DND-41 (cell line): ENCODE measurements around the gene AVPR1A.

Experiments
- ATAC-seq: fragments of 200-7000 bp; cut with Tn5 transposase; 3 replicates; pipeline ENCODE4 v1.9.1; 2021; ENCODE audit warnings: low read depth; ENCODE audit not compliant: insufficient read depth
- DNase-seq: peaks from one replicate; pipeline ENCODE4 v3.0.0-alpha.2; 2020
- H2AFZ ChIP-seq: 2 replicates; pipeline ENCODE4 v1.6.0; 2012; ENCODE audit warnings: low read depth, low read length
- H3K27ac ChIP-seq: 2 replicates; pipeline ENCODE4 v1.5.1; 2012; ENCODE audit warnings: low read length, inconsistent platforms
- H3K27me3 ChIP-seq: fragments of 200-600 bp; sonication (generic); 2 replicates; pipeline ENCODE4 v1.6.0; 2012; ENCODE audit warnings: low read length, mild to moderate bottlenecking, inconsistent platforms; ENCODE audit not compliant: insufficient read depth, poor library complexity
- H3K36me3 ChIP-seq: 2 replicates; pipeline ENCODE4 v1.5.1; 2012; ENCODE audit warnings: low read length, inconsistent platforms; ENCODE audit not compliant: insufficient read depth
- H3K4me1 ChIP-seq: 2 replicates; pipeline ENCODE4 v1.5.1; 2012; ENCODE audit warnings: mild to moderate bottlenecking, low read length; ENCODE audit not compliant: insufficient read depth
- H3K4me2 ChIP-seq: 2 replicates; pipeline ENCODE4 v1.6.0; 2012; ENCODE audit warnings: mild to moderate bottlenecking, moderate library complexity, low read length, inconsistent platforms; ENCODE audit not compliant: insufficient read depth
- H3K4me3 ChIP-seq, 2 experiments: fragments of 200-600 bp in 1 of 2; shearing (Covaris generic) in 1 of 2; 2 replicates each; pipeline ENCODE4 v1.5.1; 2012 to 2016; ENCODE audit warnings: inconsistent platforms in 2 of 2, low read length in 2 of 2, mild to moderate bottlenecking in 2 of 2, low read depth in 1 of 2, moderate library complexity in 1 of 2
- H3K79me2 ChIP-seq: 2 replicates; pipeline ENCODE4 v1.6.0; 2012; ENCODE audit warnings: low read length, inconsistent platforms; ENCODE audit not compliant: insufficient read depth
- H3K9ac ChIP-seq: 2 replicates; pipeline ENCODE4 v1.6.0; 2012; ENCODE audit warnings: low read depth, mild to moderate bottlenecking, inconsistent platforms, low read length, moderate library complexity
- H3K9me3 ChIP-seq: 2 replicates; pipeline ENCODE4 v1.5.1; 2012; ENCODE audit warnings: low read length, moderate library complexity, mild to moderate bottlenecking, inconsistent platforms; ENCODE audit not compliant: insufficient read depth, severe bottlenecking
- H4K20me1 ChIP-seq: 2 replicates; pipeline ENCODE4 v1.6.0; 2012; ENCODE audit warnings: low read length; ENCODE audit not compliant: insufficient read depth
- EZH2 ChIP-seq: IDR thresholded peaks from 3 replicates; pipeline ENCODE4 v1.6.1; 2012; ENCODE audit warnings: borderline replicate concordance, low read depth, mild to moderate bottlenecking, moderate library complexity, low read length, inconsistent platforms; ENCODE audit not compliant: severe bottlenecking
- TF ChIP-seq, protein P1 (sequence below): IDR thresholded peaks from 2 replicates; pipeline ENCODE4 v1.5.1; 2012; ENCODE audit warnings: borderline replicate concordance, low read length, moderate library complexity, mild to moderate bottlenecking; ENCODE audit not compliant: poor library complexity, severe bottlenecking; ENCODE audit errors: extremely low read depth

The AVPR1A gene

DNA sequence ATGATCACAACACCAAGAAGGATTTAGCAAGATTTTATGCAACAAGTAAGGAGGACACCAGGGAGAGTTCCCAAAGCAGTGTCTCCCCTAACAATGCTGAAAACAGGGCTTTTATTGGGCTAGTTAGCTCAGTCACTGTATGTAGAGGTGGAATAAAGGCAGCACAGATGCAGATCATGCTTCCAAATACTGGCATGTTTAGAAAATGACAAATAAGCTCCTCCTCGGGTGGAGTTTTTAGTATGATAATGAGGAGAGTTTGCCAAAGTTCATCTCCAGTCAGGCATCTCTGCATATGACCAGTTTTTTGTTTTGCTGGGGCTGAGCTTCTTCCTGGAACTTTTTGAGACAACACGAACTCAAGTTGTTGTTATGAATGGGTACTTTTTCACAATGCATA, 4.4 kb upstream of the AVPR1A start:
- Histone ChIP-seq H3K9ac (no peak overlapping the region), H3K4me1 (no peaks in the 10 kb centered on the region), H3K27ac (no peak overlapping the region), H2AFZ (no peak overlapping the region), H3K4me2 (no peak overlapping the region), H4K20me1 (no peaks in the 10 kb centered on the region), H3K36me3 (no peaks in the 10 kb centered on the region), H3K27me3 (no peaks in the 10 kb centered on the region), H3K4me3 (no peak overlapping the region), H3K79me2 (no peaks in the 10 kb centered on the region), H3K9me3 (peaks cover 8% of the 10 kb centered on the region)
- DNase-seq, result no peak
- TF ChIP-seq, protein P1, sequence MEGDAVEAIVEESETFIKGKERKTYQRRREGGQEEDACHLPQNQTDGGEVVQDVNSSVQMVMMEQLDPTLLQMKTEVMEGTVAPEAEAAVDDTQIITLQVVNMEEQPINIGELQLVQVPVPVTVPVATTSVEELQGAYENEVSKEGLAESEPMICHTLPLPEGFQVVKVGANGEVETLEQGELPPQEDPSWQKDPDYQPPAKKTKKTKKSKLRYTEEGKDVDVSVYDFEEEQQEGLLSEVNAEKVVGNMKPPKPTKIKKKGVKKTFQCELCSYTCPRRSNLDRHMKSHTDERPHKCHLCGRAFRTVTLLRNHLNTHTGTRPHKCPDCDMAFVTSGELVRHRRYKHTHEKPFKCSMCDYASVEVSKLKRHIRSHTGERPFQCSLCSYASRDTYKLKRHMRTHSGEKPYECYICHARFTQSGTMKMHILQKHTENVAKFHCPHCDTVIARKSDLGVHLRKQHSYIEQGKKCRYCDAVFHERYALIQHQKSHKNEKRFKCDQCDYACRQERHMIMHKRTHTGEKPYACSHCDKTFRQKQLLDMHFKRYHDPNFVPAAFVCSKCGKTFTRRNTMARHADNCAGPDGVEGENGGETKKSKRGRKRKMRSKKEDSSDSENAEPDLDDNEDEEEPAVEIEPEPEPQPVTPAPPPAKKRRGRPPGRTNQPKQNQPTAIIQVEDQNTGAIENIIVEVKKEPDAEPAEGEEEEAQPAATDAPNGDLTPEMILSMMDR, result no peak
- TF ChIP-seq EZH2, result no peak
- ATAC-seq, result no peak

DNA sequence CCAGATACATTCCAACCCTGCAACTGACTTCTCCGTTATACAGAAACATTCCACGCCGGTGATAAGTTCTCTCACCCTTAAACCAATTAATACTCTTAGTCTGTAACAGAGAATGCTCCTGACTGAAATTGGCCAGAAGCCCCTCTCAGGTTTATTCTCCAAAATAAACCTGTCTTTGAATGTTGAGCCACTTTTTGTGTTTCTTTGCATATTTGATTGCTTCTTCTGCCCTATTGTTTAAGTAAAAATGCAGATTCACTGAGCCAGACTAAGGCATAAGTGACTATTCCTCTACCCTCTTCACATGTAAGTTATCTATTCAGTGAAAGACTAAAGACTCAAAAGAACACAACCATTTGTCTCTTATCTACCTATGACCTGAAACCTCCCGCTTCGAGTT, 3.6 kb upstream of the AVPR1A start:
- TF ChIP-seq EZH2, result no peak
- TF ChIP-seq, protein P1, result no peak
- Histone ChIP-seq H3K79me2 (no peaks in the 10 kb centered on the region), H3K27me3 (no peaks in the 10 kb centered on the region), H3K4me2 (no peak overlapping the region), H3K27ac (no peak overlapping the region), H2AFZ (no peak overlapping the region), H3K4me1 (no peaks in the 10 kb centered on the region), H3K9me3 (peaks cover 14% of the 10 kb centered on the region), H3K36me3 (no peaks in the 10 kb centered on the region), H3K4me3 (no peak overlapping the region), H4K20me1 (no peaks in the 10 kb centered on the region), H3K9ac (no peak overlapping the region)
- DNase-seq (no peak), ATAC-seq (no peak)

- no peaks in the 10 kb centered on the region for H3K4me1 ChIP-seq
- no peak for DNase-seq
- H3K4me3 ChIP-seq, result no peak overlapping the region
- no peak overlapping the region for H3K27ac ChIP-seq
- H2AFZ ChIP-seq, result no peak overlapping the region; the same call in 1 of the 2 replicates
- ATAC-seq, result no peak
- no peaks in the 10 kb centered on the region for H4K20me1 ChIP-seq
- H3K9ac ChIP-seq, result no peak overlapping the region
- no peaks in the 10 kb centered on the region for H3K27me3 ChIP-seq
- peaks cover 14% of the 10 kb centered on the region for H3K9me3 ChIP-seq
- H3K4me2 ChIP-seq, result no peak overlapping the region
- H3K36me3 ChIP-seq, result no peaks in the 10 kb centered on the region
- TF ChIP-seq, protein P1, result no peak
- no peak for TF ChIP-seq EZH2
- no peaks in the 10 kb centered on the region for H3K79me2 ChIP-seq
Measured at GRCh38 chr12:63152321-63152700, 1.3 kb upstream of the AVPR1A start.

DNA sequence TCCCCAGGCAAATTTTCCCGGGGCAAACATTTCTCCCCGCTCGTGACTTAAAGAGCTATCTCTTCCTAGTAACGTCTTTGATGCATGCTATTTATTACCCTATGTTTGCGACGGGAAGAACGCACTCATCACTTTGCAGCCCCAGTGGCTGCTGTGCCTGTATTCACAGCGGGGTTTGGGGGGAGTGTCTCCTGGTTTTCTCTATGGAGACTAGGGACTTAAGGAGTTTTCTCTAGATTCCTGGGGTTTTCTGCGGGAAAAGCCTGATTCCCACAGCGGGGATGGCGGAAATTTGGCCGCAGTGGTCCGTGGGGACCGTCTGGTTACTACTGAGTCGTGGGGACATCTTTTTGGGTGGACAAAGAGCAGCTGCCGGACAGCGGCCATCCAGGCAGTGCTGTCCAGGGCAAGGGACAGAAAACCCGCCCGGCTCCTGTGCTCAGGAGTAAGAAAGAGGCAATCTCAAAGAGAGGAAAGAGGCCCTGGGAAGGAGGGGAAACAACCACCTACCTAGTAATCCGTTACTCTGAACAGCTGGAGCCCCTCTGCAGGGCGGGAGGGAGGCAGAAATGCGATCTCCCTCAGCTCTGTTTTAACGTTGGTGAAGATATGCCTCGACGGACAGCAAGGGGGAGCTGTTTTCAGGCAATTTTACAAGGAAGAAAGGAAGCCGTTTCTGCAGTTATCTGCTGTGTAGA, 771 bp upstream of the AVPR1A start:
- H3K4me2 ChIP-seq, result no peak overlapping the region
- H3K9me3 ChIP-seq, result peaks cover 14% of the 10 kb centered on the region
- no peaks in the 10 kb centered on the region for H3K79me2 ChIP-seq
- no peak overlapping the region for H2AFZ ChIP-seq
- H4K20me1 ChIP-seq, result no peaks in the 10 kb centered on the region
- no peak overlapping the region for H3K4me3 ChIP-seq
- TF ChIP-seq EZH2, result no peak
- TF ChIP-seq, protein P1, result peak; percentile 64
- H3K27ac ChIP-seq, result no peak overlapping the region
- peak; percentile 69 for ATAC-seq
- no peaks in the 10 kb centered on the region for H3K36me3 ChIP-seq
- H3K4me1 ChIP-seq, result no peaks in the 10 kb centered on the region
- no peak overlapping the region for H3K9ac ChIP-seq
- peak; percentile 38 for DNase-seq
- H3K27me3 ChIP-seq, result no peaks in the 10 kb centered on the region
